HG02981 (cell line): ENCODE measurements around the gene FAM53B.
"Not testable (repeated sequence)": the region's sequence is repeated elsewhere in the genome, so short reads cannot be mapped to it uniquely, and the experiment has no call there.

Experiments
- ATAC-seq: cut with Tn5 transposase; IDR thresholded peaks from one replicate; pipeline ENCODE4 v1.9.1; 2021; ENCODE audit warnings: mild to moderate bottlenecking, moderate library complexity; ENCODE audit not compliant: unreplicated experiment

The FAM53B gene

GRCh38 chr10:124590216-124591122 is 153.7 kb downstream of the FAM53B start:
- no peak for ATAC-seq

- ATAC-seq = no peak
Measured at GRCh38 chr10:124589491-124590041, 154.6 kb downstream of the FAM53B start.

- ATAC-seq = no peak
Measured at GRCh38 chr10:124588736-124589490, 155.3 kb downstream of the FAM53B start.

- ATAC-seq = not testable (repeated sequence)
Measured at GRCh38 chr10:124588341-124588735, 155.8 kb downstream of the FAM53B start.

GRCh38 chr10:124587811-124588211 is 156.4 kb downstream of the FAM53B start:
- ATAC-seq = no peak

GRCh38 chr10:124586142-124586541 is 158.0 kb downstream of the FAM53B start:
- no peak for ATAC-seq

- ATAC-seq = no peak
Measured at GRCh38 chr10:124579011-124579399, 165.2 kb downstream of the FAM53B start.

- ATAC-seq = no peak
Measured at GRCh38 chr10:124578231-124579010, 165.8 kb downstream of the FAM53B start.

GRCh38 chr10:124577651-124578050 is 166.5 kb downstream of the FAM53B start:
- ATAC-seq = no peak

- ATAC-seq = no peak
Measured at GRCh38 chr10:124576526-124577420, 167.4 kb downstream of the FAM53B start.

GRCh38 chr10:124575107-124576035 is 168.8 kb downstream of the FAM53B start:
- no peak for ATAC-seq

- ATAC-seq = no peak
Measured at GRCh38 chr10:124574456-124575070, 169.6 kb downstream of the FAM53B start.

- no peak for ATAC-seq
Measured at GRCh38 chr10:124573726-124574455, 170.3 kb downstream of the FAM53B start.

- no peak for ATAC-seq
Measured at GRCh38 chr10:124572751-124573150, 171.4 kb downstream of the FAM53B start.

GRCh38 chr10:124570646-124571045 is 173.5 kb downstream of the FAM53B start:
- ATAC-seq = no peak

- no peak for ATAC-seq
Measured at GRCh38 chr10:124569623-124570470, 174.3 kb downstream of the FAM53B start.
